Left lung (tissue), 10 donors: Measurements from ENCODE around the gene PRTN3. TPM values are rescaled to one million over a fixed set of nuclear protein-coding genes. Genes with fewer than 3 reads are reported as not detected.
"Not testable (repeated sequence)": the region's sequence is repeated elsewhere in the genome, so short reads cannot be mapped to it uniquely, and the experiment has no call there.

ENCODE experiments used
- ATAC-seq: fragments of 200-7000 bp; cut with Tn5 transposase; one replicate; pipeline ENCODE4 v1.9.1; 2020; ENCODE audit warnings: moderate library complexity
- DNase-seq, 4 donors: peaks; one replicate each; pipeline ENCODE4 v3.0.0-alpha.2; 2013 to 2020
- H3K27ac ChIP-seq, 2 donors: fragments of 200-600 bp; sonication (generic) in 1 of 2; one replicate each; pipeline versions ENCODE4 v1.5.0 to v1.8.0; 2020 to 2021
- H3K27me3 ChIP-seq, 2 donors: fragments of 200-600 bp; sonication (generic) in 1 of 2; one replicate each; pipeline versions ENCODE4 v1.5.0 to v1.8.0; 2020 to 2021
- H3K36me3 ChIP-seq, 2 donors: fragments of 200-600 bp; sonication (generic) in 1 of 2; one replicate each; pipeline versions ENCODE4 v1.5.0 to v1.8.0; 2020 to 2021
- H3K4me1 ChIP-seq, 2 donors: fragments of 200-600 bp; one replicate each; pipeline ENCODE4 v1.8.0; 2021
- H3K4me3 ChIP-seq, 2 donors: fragments of 200-600 bp; sonication (generic) in 1 of 2; one replicate each; pipeline versions ENCODE4 v1.5.0 to v1.8.0; 2020 to 2021; ENCODE audit warnings: mild to moderate bottlenecking in 1 of 2
- H3K9me3 ChIP-seq, 2 donors: fragments of 200-600 bp; sonication (generic) in 1 of 2; one replicate each; pipeline versions ENCODE4 v1.5.0 to v1.8.0; 2020 to 2021
- CTCF ChIP-seq, 2 donors: fragments of 200-600 bp; sonication (generic) in 1 of 2; IDR thresholded peaks; one replicate each; pipeline versions ENCODE4 v1.5.0 to v1.8.0; 2021; ENCODE audit warnings: antibody characterized with exemption in 2 of 2
- intact Hi-C, 2 donors: fragments of 100-400 bp; cut with DNase I; formaldehyde crosslinking; loops; one replicate each; pipeline versions ENCODE4 v1.11.2 to v1.14.2; 2022
- polyA plus RNA-seq, 6 donors: library from polyadenylated mRNA; unstranded; fragments of 120-200 nt; gene quantifications; one replicate each; pipeline ENCODE4 v1.2.1, GENCODE V29; 2013; ENCODE audit not compliant: insufficient read length in 6 of 6
- total RNA-seq, 2 donors: library from RNA; stranded (reverse); fragmentation: NEBNext Ultra II Directional; extraction: Animal tissue kit (Norgen Biotek cat#: 25700); gene quantifications; one replicate each; pipeline ENCODE4 v1.2.1, GENCODE V29; 2021
- donor health status: DM: no; HTN: yes; CAD: no.
- donor health status: DM: no; HTN: no; CAD: no.

PRTN3 gene
- total and polyA plus RNA-seq, 8 donors, result 0.55 to 3.8 (median 2.4) TPM

- no peaks in the 10 kb centered on the region for H3K9me3 ChIP-seq
- H3K36me3 ChIP-seq, result no peaks in the 10 kb centered on the region
- intact Hi-C loops, result no loop called here
- TF ChIP-seq CTCF (IDR thresholded peaks at IDR 0.05), result no peak
- no peak overlapping the region for H3K27ac ChIP-seq
- DNase-seq, result peak in 1 of 4 donors; percentile 79
- ATAC-seq, result peak; percentile 64
- peaks cover 6 to 53% of the 10 kb centered on the region in 2 donors for H3K4me1 ChIP-seq
- H3K4me3 ChIP-seq, result peak overlapping the region; percentile 3 to 19
- peaks cover 15 to 86% of the 10 kb centered on the region in 2 donors for H3K27me3 ChIP-seq
Observed at GRCh38 chr19:843836-844545, 3.2 kb downstream of the PRTN3 start.

GRCh38 chr19:844546-844971, 3.8 kb downstream of the PRTN3 start:
- H3K36me3 ChIP-seq, result no peaks in the 10 kb centered on the region
- H3K4me1 ChIP-seq, result peaks cover 6 to 47% of the 10 kb centered on the region in 2 donors
- DNase-seq, result no peak
- intact Hi-C loops, result no loop called here
- no peak overlapping the region for H3K27ac ChIP-seq
- no peaks in the 10 kb centered on the region for H3K9me3 ChIP-seq
- no peak overlapping the region for H3K4me3 ChIP-seq
- peak; percentile 5 for ATAC-seq
- H3K27me3 ChIP-seq, result peaks cover 15 to 81% of the 10 kb centered on the region in 2 donors
- TF ChIP-seq CTCF (IDR thresholded peaks at IDR 0.05), result no peak

GRCh38 chr19:845707-846521, 5.1 kb downstream of the PRTN3 start:
- Histone ChIP-seq H3K27ac (no peak overlapping the region), H3K27me3 (peaks cover 15 to 80% of the 10 kb centered on the region in 2 donors), H3K4me1 (peaks cover 12 to 44% of the 10 kb centered on the region in 2 donors), H3K4me3 (no peak overlapping the region), H3K36me3 (no peaks in the 10 kb centered on the region), H3K9me3 (no peaks in the 10 kb centered on the region)
- no peak for TF ChIP-seq CTCF (IDR thresholded peaks at IDR 0.05)
- intact Hi-C loops, result no loop called here
- no peak for ATAC-seq
- peak in 1 of 4 donors; percentile 73 for DNase-seq

- Histone ChIP-seq H3K27ac (no peak overlapping the region), H3K9me3 (no peaks in the 10 kb centered on the region), H3K4me1 (peaks cover 12 to 55% of the 10 kb centered on the region in 2 donors), H3K4me3 (no peak overlapping the region), H3K27me3 (peaks cover 15 to 84% of the 10 kb centered on the region in 2 donors), H3K36me3 (no peaks in the 10 kb centered on the region)
- TF ChIP-seq CTCF (IDR thresholded peaks at IDR 0.05), result no peak
- DNase-seq (no peak), ATAC-seq (no peak)
- intact Hi-C loops, result no loop called here
Observed at GRCh38 chr19:848386-848921, 7.7 kb downstream of the PRTN3 start.

GRCh38 chr19:849195-849594, 8.4 kb downstream of the PRTN3 start:
- ATAC-seq, result not testable (repeated sequence)

More at GRCh38 chr19:849195-849594, 8.4 kb downstream of the PRTN3 start:
- peaks cover 6 to 49% of the 10 kb centered on the region in 2 donors for H3K4me1 ChIP-seq
- H3K9me3 ChIP-seq, intact Hi-C loops, DNase-seq, H3K4me3 ChIP-seq, H3K36me3 ChIP-seq, H3K27ac ChIP-seq: not testable (repeated sequence)
- H3K27me3 ChIP-seq, result peaks cover 9 to 80% of the 10 kb centered on the region in 2 donors
